Stimulated activated CD8-positive, alpha-beta memory T cell treated with anti-CD3 and anti-CD28 coated beads, Interleukin-7, amount 100 ng/mL, for 4 hours (primary cell): ENCODE measurements around the gene TMEM108.

Source experiments
- DNase-seq, 2 donors: peaks; one replicate each; pipeline ENCODE4 v3.0.0-alpha.2; 2020; ENCODE audit warnings: low read depth in 2 of 2

Gene TMEM108

GRCh38 chr3:133277813-133278212, 239.6 kb downstream of the TMEM108 start:
- DNase-seq: no peak

GRCh38 chr3:133278260-133279043, 240.3 kb downstream of the TMEM108 start:
- no peak for DNase-seq

GRCh38 chr3:133280586-133280985, 242.4 kb downstream of the TMEM108 start:
- DNase-seq: no peak

GRCh38 chr3:133282236-133282635, 244.0 kb downstream of the TMEM108 start:
- DNase-seq: no peak

- no peak for DNase-seq
These were observed 246.0 kb downstream of the TMEM108 start for GRCh38 chr3:133283958-133284807.

- no peak for DNase-seq
These were observed 251.1 kb downstream of the TMEM108 start for GRCh38 chr3:133289322-133289721.

- DNase-seq: no peak
These were observed 254.1 kb downstream of the TMEM108 start for GRCh38 chr3:133292296-133292695.

GRCh38 chr3:133293397-133294110, 255.4 kb downstream of the TMEM108 start:
- DNase-seq: no peak

- DNase-seq: no peak
These were observed 256.1 kb downstream of the TMEM108 start for GRCh38 chr3:133294253-133294652.

- DNase-seq: no peak
These were observed 257.2 kb downstream of the TMEM108 start for GRCh38 chr3:133295199-133295901.

- no peak for DNase-seq
These were observed 258.0 kb downstream of the TMEM108 start for GRCh38 chr3:133295944-133296917.

GRCh38 chr3:133296981-133297380, 258.8 kb downstream of the TMEM108 start:
- DNase-seq: no peak

- DNase-seq: no peak
These were observed 261.9 kb downstream of the TMEM108 start for GRCh38 chr3:133300102-133300501.

GRCh38 chr3:133301194-133301593, 263.0 kb downstream of the TMEM108 start:
- no peak for DNase-seq

- DNase-seq: no peak
These were observed 263.5 kb downstream of the TMEM108 start for GRCh38 chr3:133301731-133302130.

- no peak for DNase-seq
These were observed 265.2 kb downstream of the TMEM108 start for GRCh38 chr3:133303430-133303829.

GRCh38 chr3:133317866-133318265, 279.7 kb downstream of the TMEM108 start:
- no peak for DNase-seq

- DNase-seq: no peak
These were observed 290.2 kb downstream of the TMEM108 start for GRCh38 chr3:133328373-133328772.

- DNase-seq: no peak
These were observed 291.4 kb downstream of the TMEM108 start for GRCh38 chr3:133329626-133330025.

GRCh38 chr3:133330065-133330464, 291.9 kb downstream of the TMEM108 start:
- no peak for DNase-seq
